ENCODE data around the gene SNAPC1.

Gene SNAPC1

DNA sequence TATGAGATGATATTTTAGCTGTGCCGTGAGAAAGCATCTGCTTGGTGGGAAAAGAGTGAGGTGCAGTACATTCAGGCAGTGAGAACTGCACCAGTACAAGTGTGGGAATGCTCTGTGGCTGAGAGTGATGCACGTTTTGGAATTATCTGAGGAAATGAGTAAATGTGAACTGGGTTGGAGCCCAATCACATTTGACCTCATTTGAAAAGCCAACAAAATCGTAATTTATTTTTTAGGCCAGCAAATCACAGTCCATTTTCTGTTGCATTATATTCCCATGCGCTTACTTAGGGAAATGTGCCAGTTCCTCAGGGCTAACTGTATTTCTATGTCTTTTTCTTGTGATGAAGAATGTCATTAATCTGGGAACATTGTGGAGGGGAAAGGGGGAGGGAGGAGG lies 77.3 kb downstream of the SNAPC1 start:
- no peaks in the 10 kb centered on the region for H3K9me2 ChIP-seq (replicated peaks; ENCODE audit: insufficient read depth, low read length)
- H3K9ac ChIP-seq (ENCODE audit: low read length), result no peak overlapping the region

DNA sequence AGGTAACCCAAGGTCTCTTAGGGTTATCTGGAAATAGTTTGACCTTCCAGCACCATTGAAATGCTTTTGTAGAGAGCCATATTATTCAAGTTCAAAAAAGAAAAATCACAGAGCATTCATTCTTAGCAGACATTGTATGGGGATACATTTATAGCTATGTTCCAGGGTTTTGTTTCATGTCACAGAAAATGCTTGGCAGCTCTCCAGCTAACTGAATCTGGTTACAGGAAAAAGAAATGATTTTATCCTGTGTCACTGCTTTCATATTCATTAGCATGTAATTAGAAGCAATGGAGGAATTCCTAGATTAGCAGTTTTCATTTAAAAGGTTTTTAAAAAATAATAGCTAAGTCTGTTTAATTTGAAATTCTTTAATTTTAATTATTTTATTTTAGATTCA lies 78.9 kb downstream of the SNAPC1 start:
- H3K36me3 ChIP-seq (ENCODE audit: low read length), result no peaks in the 10 kb centered on the region
- H2AFZ ChIP-seq (ENCODE audit: low read depth, low read length, severe bottlenecking), result no peak overlapping the region
- no peaks in the 10 kb centered on the region for H3K79me2 ChIP-seq (ENCODE audit: insufficient read depth, low read length)
- H3K9me2 ChIP-seq (replicated peaks; ENCODE audit: insufficient read depth, low read length), result no peaks in the 10 kb centered on the region
- H3F3A ChIP-seq (ENCODE audit: insufficient read depth), result no peaks in the 10 kb centered on the region
- H3K27ac ChIP-seq (ENCODE audit: low read depth, low read length), result no peak overlapping the region
- H3K4me3 ChIP-seq (ENCODE audit: insufficient read depth, low read length, poor library complexity, severe bottlenecking), result no peak overlapping the region
- TF ChIP-seq, protein P1, sequence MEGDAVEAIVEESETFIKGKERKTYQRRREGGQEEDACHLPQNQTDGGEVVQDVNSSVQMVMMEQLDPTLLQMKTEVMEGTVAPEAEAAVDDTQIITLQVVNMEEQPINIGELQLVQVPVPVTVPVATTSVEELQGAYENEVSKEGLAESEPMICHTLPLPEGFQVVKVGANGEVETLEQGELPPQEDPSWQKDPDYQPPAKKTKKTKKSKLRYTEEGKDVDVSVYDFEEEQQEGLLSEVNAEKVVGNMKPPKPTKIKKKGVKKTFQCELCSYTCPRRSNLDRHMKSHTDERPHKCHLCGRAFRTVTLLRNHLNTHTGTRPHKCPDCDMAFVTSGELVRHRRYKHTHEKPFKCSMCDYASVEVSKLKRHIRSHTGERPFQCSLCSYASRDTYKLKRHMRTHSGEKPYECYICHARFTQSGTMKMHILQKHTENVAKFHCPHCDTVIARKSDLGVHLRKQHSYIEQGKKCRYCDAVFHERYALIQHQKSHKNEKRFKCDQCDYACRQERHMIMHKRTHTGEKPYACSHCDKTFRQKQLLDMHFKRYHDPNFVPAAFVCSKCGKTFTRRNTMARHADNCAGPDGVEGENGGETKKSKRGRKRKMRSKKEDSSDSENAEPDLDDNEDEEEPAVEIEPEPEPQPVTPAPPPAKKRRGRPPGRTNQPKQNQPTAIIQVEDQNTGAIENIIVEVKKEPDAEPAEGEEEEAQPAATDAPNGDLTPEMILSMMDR (IDR thresholded peaks at IDR 0.05; ENCODE audit: insufficient read depth, low read length, poor library complexity, severe bottlenecking), result no peak
- TF ChIP-seq EZH2phosphoT487 (conservative IDR thresholded peaks at IDR 0.05; ENCODE audit: low read length), result no peak
- no peaks in the 10 kb centered on the region for H4K20me1 ChIP-seq (ENCODE audit: low read depth, low read length)
- no peak overlapping the region for H3K9ac ChIP-seq (ENCODE audit: low read length)
- no peaks in the 10 kb centered on the region for H3K9me3 ChIP-seq (ENCODE audit: insufficient read depth, low read length)
- no peak overlapping the region for H3K4me2 ChIP-seq (ENCODE audit: low read depth, low read length, poor library complexity, severe bottlenecking)
- H3K27me3 ChIP-seq (ENCODE audit: low read length), result no peaks in the 10 kb centered on the region

More for the DNA sequence above, 77.3 kb downstream of the SNAPC1 start:
- TF ChIP-seq, protein P1 (IDR thresholded peaks at IDR 0.05; ENCODE audit: insufficient read depth, low read length, poor library complexity, severe bottlenecking), result no peak
- no peak for TF ChIP-seq EZH2phosphoT487 (conservative IDR thresholded peaks at IDR 0.05; ENCODE audit: low read length)
- no peaks in the 10 kb centered on the region for H3F3A ChIP-seq (ENCODE audit: insufficient read depth)
- H3K79me2 ChIP-seq (ENCODE audit: insufficient read depth, low read length), result no peaks in the 10 kb centered on the region
- H4K20me1 ChIP-seq (ENCODE audit: low read depth, low read length), result no peaks in the 10 kb centered on the region
- H3K27ac ChIP-seq (ENCODE audit: low read depth, low read length), result no peak overlapping the region
- no peaks in the 10 kb centered on the region for H3K36me3 ChIP-seq (ENCODE audit: low read length)
- H3K4me3 ChIP-seq (ENCODE audit: insufficient read depth, low read length, poor library complexity, severe bottlenecking), result no peak overlapping the region
- no peak overlapping the region for H2AFZ ChIP-seq (ENCODE audit: low read depth, low read length, severe bottlenecking)
- H3K27me3 ChIP-seq (ENCODE audit: low read length), result no peaks in the 10 kb centered on the region
- no peak overlapping the region for H3K4me2 ChIP-seq (ENCODE audit: low read depth, low read length, poor library complexity, severe bottlenecking)
- H3K9me3 ChIP-seq (ENCODE audit: insufficient read depth, low read length), result no peaks in the 10 kb centered on the region
